Fibroblast of the aortic adventitia (primary cell): ENCODE results near the gene BCL2L12. TPM values are rescaled to one million over a fixed set of nuclear protein-coding genes. Genes with fewer than 3 reads are reported as not detected.

Experiments
- DNase-seq: peaks from one replicate; pipeline ENCODE4 v3.0.0-alpha.2; 2010; ENCODE audit warnings: low read depth
- H3K4me3 ChIP-seq: 2 replicates; pipeline ENCODE4 v1.5.1; 2011; ENCODE audit warnings: low read depth, mild to moderate bottlenecking, control low read depth, low read length, moderate library complexity
- CTCF ChIP-seq: IDR thresholded peaks from 2 replicates; pipeline ENCODE4 v1.5.1; 2011; ENCODE audit warnings: mild to moderate bottlenecking, low read length, control low read depth, inconsistent platforms; ENCODE audit not compliant: insufficient read depth
- total RNA-seq: library from RNA; depleted of rRNA; stranded (reverse); fragments of >200 nt; gene quantifications from 2 replicates; pipeline ENCODE4 v1.2.3, GENCODE V29; 2012; ENCODE audit warnings: low replicate concordance

Gene BCL2L12
- total RNA-seq, 1 donor = 6.1 TPM

DNA sequence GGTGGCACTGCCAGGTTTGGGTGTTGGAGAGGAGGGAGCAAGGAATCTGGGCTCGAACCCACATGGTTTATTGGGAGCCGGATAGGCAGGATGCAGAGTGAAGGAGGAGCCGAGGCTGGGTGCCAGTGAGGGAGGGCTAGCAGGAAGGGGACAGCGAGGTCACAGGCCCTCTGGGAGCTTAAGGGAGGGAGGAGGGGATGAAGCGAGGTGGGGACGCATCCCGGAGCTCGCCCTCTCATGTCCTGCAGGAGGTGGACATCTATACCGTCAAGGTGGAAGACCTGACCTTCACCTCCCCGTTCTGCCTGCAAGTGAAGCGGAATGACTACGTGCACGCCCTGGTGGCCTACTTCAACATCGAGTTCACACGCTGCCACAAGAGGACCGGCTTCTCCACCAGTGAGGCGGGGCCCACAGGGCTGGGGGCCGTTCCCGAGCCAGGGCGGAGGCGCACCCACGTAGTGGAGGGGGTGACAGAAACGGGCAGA is 20.2 kb downstream of the BCL2L12 start:
- no peak overlapping the region for H3K4me3 ChIP-seq
- no peak for DNase-seq
- no peak for TF ChIP-seq CTCF

- TF ChIP-seq CTCF = no peak
- H3K4me3 ChIP-seq = no peak overlapping the region
Observed at GRCh38 chr19:49686503-49687088, 20.9 kb downstream of the BCL2L12 start.

DNA sequence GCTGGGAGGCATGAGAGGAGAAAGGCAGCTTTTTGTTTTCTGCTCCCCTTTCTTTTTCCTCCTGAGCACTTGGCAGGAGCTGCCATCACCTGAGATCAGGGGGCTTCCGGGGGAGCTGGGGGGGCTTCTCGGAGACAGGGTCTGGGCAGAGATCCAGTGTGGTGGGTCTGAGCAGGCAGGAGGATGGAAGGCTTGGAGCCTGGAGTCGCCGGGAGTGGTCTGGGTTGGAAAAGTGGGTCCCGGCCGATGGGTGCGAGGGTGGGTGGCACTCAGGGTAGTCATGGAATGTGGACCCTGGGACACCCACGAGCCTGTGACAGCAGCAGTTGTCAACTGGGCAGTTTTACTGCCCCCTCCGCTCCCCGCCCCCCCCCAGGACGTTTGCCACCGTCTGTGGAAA is 21.4 kb downstream of the BCL2L12 start:
- no peak for TF ChIP-seq CTCF
- no peak overlapping the region for H3K4me3 ChIP-seq
- no peak for DNase-seq

More at GRCh38 chr19:49686503-49687088, 20.9 kb downstream of the BCL2L12 start:
- DNase-seq = no peak

DNA sequence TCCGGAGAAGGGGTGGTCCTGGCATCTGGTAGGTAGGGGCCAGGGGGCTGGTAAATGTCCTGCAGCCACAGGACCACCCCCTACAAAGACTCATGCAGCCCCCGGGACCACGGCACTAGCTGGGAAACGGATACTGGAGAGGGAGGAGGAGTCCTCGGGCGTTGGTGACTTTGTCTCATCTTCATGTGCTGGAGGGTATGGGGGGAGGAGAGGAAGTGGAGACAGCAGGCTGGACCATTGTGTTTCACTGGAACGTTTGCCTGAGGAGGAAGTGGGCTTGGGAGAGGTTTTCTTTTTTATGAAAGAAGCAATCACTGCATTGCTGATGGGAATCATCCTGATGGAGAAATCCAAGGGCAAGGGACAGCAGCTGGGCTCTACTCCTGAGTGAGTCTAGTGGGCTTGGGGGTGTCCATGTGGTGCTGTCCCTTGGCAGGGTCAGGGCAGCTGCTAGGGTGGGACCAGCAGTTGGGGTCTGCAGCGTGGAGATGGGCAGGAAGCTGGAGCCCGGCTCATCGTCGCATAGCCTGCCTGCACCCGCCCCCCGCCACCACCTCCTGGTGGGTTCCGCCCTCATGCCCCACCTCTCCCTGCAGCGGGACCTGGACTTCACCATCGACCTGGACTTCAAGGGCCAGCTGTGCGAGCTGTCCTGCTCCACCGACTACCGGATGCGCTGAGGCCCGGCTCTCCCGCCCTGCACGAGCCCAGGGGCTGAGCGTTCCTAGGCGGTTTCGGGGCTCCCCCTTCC is 22.0 kb downstream of the BCL2L12 start:
- no peak overlapping the region for H3K4me3 ChIP-seq
- DNase-seq = no peak
- TF ChIP-seq CTCF = no peak

DNA sequence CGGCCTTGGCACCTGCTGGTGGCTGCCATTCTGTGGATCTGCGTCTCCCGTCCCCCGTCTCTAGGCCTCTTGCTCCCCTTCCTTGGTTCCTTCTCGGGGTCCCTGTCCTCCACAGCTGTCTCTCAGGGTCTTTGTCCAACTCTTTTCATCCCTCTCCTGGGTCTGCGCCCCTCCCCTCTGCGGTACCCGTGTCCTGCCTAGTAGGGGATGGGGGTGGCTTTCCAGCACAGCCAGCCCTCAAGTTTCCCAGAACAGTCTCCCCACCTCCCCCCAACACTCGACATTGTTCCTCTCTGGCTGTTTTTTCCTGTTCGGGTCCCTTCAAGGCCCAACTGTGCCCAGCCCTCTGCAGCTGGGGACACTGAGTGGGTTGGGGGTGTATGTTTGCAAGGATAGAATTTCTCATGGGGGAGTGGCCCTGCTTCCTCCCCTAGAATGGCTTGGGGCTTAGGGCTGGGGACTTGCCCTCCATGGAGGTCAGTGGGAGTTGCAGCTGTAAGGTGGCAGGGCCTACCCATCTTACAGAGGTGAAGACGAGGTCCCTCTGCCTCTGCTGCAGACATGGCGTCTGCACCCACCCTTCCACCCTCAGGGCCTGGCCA is 22.9 kb downstream of the BCL2L12 start:
- no peak for TF ChIP-seq CTCF
- no peak overlapping the region for H3K4me3 ChIP-seq
- DNase-seq = no peak

DNA sequence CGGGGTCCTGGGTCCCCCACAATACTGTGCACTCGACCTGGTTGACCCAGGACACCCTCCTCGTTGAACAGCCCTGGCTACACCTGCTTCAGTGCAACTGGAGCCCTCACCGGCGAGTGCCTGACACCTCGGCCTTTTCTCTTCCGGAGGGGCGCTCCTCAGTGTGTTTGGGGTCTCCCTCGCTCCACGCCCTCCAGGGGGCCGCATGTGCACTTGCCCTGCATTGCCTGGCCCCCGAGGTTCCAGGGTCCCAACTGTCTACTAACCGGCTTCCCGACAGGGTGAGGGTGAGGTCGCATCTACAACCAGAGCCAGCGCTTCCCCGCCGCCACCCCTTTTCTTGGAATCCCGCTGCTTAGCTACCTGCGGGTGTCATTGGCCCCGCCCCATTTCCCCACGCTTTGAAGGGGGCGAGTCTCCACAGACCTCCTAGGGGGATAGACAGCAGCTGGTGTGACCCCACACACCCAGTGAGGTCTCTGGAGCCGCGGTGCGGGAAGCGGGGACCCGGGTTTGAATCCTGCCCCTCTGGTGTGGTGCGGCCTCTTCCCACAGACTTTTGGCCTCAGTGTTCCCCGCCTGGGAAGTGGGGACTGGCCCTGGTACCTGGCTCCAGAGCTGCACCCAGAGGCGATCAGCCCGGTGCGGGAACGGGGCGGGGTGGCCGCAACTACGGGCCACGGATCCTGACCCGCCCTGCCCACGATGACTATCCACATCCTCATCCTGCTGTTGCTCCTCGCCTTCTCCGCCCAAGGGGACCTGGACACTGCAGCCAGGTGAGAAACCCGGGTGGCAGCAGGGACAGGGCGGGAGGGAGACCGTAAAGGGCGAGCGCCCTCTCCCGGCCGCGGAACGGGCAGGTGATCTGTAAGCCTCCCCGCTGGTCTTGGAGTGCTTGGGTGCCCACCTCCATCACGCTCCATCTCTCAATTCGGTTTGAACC is 23.7 kb downstream of the BCL2L12 start, which contains the start of gene ADM5:
Gene ADM5 (plus strand): TSS at position 462 of the 946 bp plus-strand sequence. CDS start 244 bp downstream, at position 706.
- peak within 1 kb of the TSS; percentile 74 for H3K4me3 ChIP-seq
- DNase-seq = no peak
- peak; percentile 53 for TF ChIP-seq CTCF
